OCI-M1 (cell line): Measurements from ENCODE around the gene SYNGR3.
"Not testable (repeated sequence)": the region's sequence is repeated elsewhere in the genome, so short reads cannot be mapped to it uniquely, and the experiment has no call there.

ENCODE experiments used
- DNase-seq: peaks from one replicate; lab custom pipeline; 2025; lab: John Stamatoyannopoulos, UW

The SYNGR3 gene

GRCh38 chr16:2029350-2029749 is 39.6 kb downstream of the SYNGR3 start:
- DNase-seq, result no peak

DNA sequence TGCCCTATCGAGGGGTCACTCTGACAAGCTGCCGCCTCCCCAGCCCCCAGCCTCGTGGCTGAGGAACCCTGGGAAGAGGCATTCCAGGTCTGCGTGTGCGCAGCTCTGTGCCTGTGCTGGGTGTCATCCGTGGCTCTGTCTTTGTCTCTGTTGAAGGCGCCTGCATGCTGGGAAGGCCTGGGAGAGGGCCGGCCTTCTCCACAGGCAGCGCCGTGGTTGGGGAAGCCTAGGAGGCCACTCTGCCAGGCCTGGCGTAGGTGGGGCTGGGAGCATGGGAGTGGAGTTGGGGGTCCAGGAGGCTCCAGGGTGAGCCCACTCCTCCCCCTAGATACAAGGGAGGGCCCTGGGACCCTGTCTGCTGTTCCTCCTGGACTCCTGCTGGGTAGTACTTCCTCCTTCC is 40.3 kb downstream of the SYNGR3 start:
- DNase-seq, result no peak

DNA sequence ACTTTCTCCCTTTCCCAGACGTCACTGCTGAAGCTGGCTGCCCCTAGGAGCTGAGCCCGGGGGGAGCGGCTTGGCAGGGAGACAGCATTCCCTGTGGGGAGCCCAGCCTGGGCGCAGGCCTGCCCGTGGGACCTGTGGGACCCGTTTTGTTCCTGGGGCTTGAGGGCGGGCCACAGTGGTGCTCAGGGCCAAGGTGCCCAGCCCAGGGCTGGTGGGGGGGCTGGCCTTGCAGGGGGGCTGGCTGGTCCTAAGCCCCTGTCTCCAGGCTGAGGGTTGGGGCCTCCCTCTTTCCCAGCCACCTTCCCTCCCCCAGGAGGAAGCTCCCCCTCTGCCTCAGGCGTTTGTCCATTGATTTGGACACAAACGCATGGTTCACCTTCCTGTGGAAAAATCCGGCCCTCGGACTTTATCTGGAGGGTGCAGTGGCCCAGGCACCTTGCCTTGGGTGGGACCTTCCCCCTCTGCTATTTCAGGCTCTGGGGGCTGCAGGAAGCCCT is 41.4 kb downstream of the SYNGR3 start:
- no peak for DNase-seq

DNA sequence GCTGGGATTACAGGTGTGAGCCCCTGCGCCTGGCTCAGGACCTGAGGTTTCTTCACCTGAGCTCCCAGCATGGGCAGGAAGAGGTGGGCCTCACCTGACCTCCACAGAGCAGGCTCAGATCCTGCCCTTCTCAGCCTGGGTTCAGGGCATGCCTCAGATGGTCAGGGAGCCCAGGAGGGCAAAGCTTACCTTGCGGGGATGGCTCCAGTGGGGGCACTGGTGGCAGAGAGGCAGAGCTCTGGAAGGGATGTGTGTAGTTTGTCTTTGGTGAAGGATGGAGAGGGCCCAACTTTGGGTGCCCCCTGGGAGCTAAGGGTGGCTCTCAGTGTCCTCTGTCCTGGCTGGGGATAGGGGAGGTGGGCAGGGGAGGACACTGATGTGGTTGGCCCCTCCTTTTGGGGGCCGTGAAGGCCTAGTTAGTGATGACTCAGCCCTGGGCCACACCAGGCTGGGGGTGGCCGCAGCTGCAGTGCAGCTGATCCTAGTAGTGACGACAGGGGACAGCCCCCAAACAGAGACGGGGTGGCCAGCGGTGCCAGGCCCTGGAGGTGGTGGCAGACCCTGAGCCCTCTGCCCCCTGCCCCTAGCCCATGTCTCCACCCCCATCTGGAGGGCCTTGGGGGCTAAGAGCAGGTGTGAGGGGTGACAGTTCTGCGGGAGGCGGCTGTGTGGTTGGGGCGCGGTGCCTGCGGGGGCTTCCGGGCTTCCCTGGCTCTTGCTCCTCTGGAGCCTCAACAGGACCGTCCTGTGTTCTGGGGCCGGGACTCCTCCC is 42.7 kb downstream of the SYNGR3 start:
- no peak for DNase-seq

DNA sequence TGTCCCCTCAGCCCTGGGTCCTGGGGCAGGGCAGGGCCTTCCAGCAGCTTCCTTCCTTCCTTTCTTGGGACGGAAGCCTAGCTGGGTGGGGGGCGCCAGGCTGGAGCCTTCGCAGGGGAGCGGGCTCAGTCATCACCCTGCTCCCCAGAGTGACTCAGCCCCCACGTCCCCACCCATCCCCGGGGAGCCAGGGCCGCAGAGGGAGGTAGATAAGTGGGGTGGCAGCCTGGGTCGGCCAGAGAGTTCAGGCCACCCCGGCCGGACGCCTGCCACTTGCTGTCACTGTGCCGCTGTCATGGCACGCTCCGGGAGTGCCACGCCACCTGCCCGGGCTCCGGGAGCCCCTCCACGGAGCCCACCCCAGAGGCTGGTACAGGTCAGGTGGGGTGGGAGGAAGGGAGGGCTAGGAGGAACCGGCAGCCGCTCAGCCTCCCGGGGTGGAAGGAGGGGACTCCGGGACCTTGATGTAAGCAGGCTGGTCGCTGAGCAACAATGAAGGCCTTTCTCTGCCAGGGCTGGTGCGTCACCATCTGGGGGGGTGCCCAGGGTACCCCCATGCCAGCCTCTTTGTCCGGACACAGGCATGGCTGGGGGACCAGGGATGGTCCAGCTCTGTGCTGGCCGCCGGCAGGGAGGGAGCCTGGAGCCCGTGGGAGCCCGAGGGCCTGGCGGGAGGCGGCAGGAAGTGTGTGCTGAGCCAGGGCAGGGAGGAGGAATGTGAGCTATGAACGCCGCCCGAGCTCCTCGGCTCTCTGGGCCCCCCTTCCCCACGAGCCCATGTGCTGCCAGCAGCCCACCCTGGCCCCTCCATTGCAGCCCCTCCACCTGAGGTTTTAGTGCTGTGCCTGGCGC is 43.5 kb downstream of the SYNGR3 start:
- DNase-seq, result no peak

GRCh38 chr16:2033909-2034695 is 44.3 kb downstream of the SYNGR3 start:
- DNase-seq, result not testable (repeated sequence)

- DNase-seq, result no peak
Observed at GRCh38 chr16:2034696-2035430, 45.1 kb downstream of the SYNGR3 start.

- no peak for DNase-seq
Observed at GRCh38 chr16:2035431-2036199, 45.8 kb downstream of the SYNGR3 start.

- DNase-seq, result no peak
Observed at GRCh38 chr16:2036200-2036966, 46.6 kb downstream of the SYNGR3 start.

DNA sequence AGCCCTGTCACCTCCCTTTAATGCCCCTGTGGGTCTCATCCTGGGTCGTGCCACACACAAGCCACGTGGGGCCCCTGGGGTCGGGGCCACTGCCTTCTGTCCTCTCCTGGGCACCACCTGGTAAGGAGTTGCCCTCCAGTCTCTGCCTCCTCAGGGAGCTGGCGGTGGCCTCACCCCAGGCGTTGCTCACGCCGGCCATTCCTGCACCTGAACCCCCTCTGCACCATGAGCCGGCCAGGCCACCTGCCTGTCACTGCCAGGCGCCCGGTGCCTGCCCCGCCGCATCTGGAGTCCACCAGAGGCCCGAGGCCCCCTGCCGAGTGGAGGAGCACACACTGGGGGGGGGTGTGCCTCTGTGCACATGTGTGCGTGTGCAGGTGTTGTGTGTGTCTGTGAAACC is 47.3 kb downstream of the SYNGR3 start:
- DNase-seq, result no peak

DNA sequence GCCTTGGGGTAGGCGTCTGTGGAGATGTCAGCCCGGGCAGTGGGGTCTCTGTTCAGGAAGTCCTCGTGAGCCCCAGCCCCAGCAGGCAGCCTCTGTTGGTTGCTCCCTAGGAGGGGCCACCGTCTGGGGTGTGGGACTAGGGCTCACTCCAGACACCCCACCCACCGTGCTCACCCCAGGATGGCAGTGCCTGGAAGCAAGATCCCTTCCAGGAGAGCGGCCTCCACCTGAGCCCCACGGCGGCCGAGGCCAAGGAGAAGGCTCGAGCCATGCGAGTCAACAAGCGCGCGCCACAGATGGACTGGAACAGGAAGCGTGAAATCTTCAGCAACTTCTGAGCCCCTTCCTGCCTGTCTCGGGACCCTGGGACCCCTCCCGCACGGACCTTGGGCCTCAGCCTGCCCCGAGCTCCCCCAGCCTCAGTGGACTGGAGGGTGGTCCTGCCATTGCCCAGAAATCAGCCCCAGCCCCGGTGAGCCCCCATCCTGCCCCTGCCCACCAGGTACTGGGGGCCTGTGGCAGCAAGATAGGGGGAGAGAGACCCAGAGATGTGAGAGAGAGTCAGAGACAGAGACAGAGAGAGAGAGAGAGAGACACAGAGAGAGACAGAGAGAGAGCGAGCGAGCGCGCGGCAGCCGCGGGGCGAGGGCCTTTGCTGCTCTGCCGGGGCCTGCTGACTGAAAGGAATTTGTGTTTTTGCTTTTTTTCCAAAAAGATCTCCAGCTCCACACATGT is 48.0 kb downstream of the SYNGR3 start:
- no peak for DNase-seq

DNA sequence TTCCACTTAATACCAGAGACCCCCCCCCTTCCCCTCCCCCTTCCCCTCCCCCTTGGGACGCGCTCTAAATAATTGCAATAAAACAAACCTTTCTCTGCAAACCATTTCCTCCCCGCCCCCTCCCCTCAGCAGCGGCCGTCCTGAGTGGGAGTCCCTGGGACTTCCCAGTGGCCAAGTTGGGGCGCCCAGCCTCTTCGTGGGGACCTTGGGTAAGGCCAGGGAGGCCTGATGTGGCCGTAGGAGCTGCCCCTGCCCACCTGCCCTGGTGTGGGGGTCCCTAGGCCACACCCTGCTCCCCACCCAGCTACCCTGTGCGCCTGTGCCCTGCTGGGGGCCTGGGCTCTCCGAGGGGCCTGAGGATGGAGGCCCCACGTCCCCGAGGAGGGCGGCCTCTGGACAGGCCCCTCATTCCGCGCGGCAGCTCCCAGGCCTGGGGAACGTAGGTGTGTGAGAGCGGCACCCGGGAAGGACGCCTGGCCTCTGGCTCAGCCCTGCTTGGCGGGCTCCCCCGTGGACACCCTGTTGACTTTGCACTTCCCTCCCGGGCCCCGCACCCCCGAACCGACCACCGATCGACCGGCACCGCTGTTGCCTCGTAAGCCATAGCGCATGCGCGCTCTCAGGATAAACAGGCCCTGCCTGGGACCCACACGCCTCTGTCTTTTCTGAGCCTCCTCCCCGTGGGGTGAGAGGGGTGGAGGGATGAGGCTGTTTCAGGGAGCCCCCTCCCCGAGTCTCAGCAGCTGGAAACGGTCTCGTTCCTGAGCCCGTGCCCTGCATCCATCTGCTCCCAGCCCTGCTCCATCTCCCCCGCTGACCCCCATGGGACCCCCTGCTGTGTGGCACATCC is 48.8 kb downstream of the SYNGR3 start:
- DNase-seq, result no peak

DNA sequence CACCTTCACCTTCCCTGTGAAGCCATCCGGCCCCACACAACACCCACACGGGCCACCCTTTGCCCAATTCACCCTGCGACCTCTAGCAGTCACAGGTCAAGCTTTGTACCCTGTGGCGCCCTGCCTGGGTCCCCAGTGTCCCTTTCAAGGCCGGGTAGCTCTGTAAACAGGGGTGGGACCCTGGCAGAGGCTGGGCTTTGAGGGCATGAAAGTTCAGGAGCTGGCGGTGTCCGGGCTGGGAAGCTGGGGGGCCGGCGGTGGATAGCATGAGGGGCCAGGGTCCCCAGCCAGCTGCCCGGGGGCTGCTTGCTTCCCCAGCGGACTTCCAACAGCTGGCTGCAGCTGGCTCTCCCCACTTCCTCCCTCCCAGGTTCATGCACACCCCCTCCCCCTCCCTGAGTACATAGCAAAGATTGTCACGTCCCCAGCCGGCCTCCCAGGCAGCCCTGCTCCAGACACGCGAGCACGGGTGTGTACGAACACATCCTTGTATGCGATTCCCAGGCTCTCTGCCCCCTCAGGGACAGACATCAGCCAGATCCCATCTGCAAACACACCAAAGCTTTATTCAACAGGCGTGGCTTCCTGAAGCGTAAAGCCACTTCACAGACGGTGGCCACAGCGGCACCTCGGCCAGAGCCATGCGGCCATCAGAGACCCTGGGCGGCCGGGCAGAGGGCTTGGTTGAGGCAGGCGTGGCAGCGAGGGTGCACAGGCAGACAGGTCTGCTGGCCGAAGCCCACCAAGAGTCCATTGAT is 49.7 kb downstream of the SYNGR3 start:
- no peak for DNase-seq

DNA sequence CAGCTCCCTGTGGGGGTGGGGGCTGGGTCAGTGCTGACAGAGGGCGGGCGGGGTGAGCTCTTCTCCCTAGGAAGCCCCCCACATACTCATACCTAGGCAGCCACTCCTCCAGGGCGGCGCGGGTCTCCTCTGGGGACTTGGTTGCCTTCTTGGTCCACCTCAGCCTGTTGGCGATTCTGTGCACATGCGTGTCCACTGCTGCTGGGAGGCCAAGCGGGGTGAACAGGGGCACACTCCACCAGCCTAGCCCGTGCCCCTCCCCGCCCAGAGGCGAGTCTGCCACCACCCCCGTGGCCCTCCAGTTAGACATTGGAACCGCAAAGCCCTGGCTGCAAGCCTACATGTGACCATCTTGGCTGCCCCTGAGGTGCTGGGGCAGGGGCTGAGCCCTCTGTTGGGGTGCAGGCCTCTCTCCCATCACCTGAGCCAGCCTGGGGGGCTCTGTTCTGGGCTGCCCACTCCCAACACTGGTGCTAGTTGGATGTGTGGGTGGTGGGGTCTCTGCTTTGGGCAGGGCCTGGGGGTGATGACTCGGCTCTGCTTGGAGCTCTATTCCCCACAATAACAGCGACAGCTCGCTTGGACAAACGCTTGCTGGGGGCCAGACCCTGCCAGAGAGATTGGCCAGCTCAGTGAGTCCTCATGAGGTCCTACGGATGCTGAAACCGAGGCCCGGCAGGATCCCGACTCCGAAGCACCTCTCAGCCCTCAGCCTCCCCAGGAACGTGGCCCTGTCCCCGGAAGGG is 50.4 kb downstream of the SYNGR3 start:
- DNase-seq, result no peak

DNA sequence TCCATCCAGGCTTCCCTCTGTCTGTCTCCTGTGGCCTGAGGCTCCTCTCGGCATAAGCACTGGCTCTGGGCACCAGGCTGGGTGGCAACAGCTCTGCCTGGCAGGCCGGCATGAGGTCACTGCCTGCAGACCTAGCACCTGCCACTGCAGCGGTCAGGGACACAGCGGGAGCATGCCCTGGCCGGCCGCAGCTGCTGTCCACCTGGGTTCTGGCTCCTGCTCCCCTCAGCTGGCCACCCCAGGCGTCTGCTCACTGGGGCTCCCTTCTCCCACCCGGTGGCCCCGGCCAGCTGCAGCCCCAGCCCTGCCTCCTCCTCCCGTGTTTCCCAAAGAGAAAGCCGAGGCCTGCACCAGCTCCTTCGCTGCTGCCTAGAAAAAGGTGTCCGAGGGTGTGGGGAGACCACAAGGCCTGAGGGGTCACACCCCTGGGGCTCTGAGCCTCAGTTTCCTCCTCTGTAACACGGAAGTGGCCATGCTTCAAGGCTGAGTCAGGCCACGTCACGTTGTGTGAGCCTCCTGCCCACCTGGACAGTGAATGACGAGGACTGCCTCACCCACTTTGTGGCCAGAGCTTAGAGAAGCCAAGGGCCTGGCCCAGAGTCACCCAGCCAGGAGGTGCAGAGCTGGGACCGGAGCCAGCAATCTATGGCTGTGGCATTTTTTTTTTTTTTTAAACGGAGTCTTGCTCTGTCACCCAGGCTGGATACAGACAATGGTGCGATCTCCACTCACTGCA is 51.2 kb downstream of the SYNGR3 start:
- no peak for DNase-seq
